ENCODE data around the gene SFTPA1. TPM values are rescaled to one million over a fixed set of nuclear protein-coding genes. Genes with fewer than 3 reads are reported as not detected.

Gene SFTPA1
- total and polyA plus RNA-seq, 2 donors (not counting 1 experiment from before 2014, with no cell fraction given): not detected

GRCh38 chr10:79586933-79587332, 23.8 kb upstream of the SFTPA1 start:
- no peak for ATAC-seq (ENCODE audit: low read depth)
- peaks cover 0 to 4% (median 1%) of the 10 kb centered on the region in 4 experiments for H3K27me3 ChIP-seq (replicated peaks in 1 of 4; ENCODE audit: control extremely low read depth in 1 of 4, control insufficient read depth in 3 of 4, insufficient read depth in 4 of 4, low read length in 3 of 4)
- H3K79me2 ChIP-seq (ENCODE audit: control insufficient read depth, insufficient read depth, low read length): no peaks in the 10 kb centered on the region
- no peak overlapping the region for H3K27ac ChIP-seq (ENCODE audit: low read length in 2 of 2)
- no peak overlapping the region for H2AFZ ChIP-seq (ENCODE audit: insufficient read depth, low read depth, low read length, poor library complexity, severe bottlenecking)
- CTCF ChIA-PET: no interaction called here
- Mint-ChIP-seq H3K4me1 (no peaks in the 10 kb centered on the region), H3K27me3 (peaks cover 39% of the 10 kb centered on the region), H3K9me3 (ENCODE audit: insufficient read depth) (no peaks in the 10 kb centered on the region), H3K4me3 (no peak overlapping the region), H3K27ac (no peak overlapping the region)
- no peaks in the 10 kb centered on the region for H3K4me1 ChIP-seq (ENCODE audit: control insufficient read depth in 2 of 2, insufficient read depth in 2 of 2, low read length in 2 of 2)
- TF ChIP-seq, protein P1, sequence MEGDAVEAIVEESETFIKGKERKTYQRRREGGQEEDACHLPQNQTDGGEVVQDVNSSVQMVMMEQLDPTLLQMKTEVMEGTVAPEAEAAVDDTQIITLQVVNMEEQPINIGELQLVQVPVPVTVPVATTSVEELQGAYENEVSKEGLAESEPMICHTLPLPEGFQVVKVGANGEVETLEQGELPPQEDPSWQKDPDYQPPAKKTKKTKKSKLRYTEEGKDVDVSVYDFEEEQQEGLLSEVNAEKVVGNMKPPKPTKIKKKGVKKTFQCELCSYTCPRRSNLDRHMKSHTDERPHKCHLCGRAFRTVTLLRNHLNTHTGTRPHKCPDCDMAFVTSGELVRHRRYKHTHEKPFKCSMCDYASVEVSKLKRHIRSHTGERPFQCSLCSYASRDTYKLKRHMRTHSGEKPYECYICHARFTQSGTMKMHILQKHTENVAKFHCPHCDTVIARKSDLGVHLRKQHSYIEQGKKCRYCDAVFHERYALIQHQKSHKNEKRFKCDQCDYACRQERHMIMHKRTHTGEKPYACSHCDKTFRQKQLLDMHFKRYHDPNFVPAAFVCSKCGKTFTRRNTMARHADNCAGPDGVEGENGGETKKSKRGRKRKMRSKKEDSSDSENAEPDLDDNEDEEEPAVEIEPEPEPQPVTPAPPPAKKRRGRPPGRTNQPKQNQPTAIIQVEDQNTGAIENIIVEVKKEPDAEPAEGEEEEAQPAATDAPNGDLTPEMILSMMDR (IDR thresholded peaks at IDR 0.05): no peak
- intact Hi-C loops (cut with micrococcal nuclease): no loop called here
- no peak overlapping the region for H3K9ac ChIP-seq (ENCODE audit: low read length)
- no peak for DNase-seq
- H3K9me3 ChIP-seq (ENCODE audit: control extremely low read depth in 1 of 3, control insufficient read depth in 2 of 3, insufficient read depth in 1 of 3, low read length in 2 of 3): no peaks in the 10 kb centered on the region
- 91% methylated on average over 2 of the region's 2 CpGs for WGBS (ENCODE audit: insufficient coverage)
- H4K20me1 ChIP-seq (ENCODE audit: control insufficient read depth, insufficient read depth, low read length, poor library complexity, severe bottlenecking): no peaks in the 10 kb centered on the region
- no peak overlapping the region for H3K4me3 ChIP-seq (ENCODE audit: control extremely low read depth in 1 of 5, extremely low read depth in 1 of 5, insufficient read depth in 1 of 5, low read depth in 2 of 5, low read length in 4 of 5)
- no peaks in the 10 kb centered on the region for H3K36me3 ChIP-seq (replicated peaks in 1 of 2; ENCODE audit: control extremely low read depth in 1 of 2, control insufficient read depth in 1 of 2, extremely low read depth in 1 of 2, insufficient read depth in 2 of 2, low read length in 1 of 2)
- H3K4me2 ChIP-seq (replicated peaks; ENCODE audit: low read depth, low read length, poor library complexity, severe bottlenecking): no peak overlapping the region
- POLR2A ChIA-PET: no interaction called here

GRCh38 chr10:79588800-79589199, 21.9 kb upstream of the SFTPA1 start:
- intact Hi-C loops (cut with micrococcal nuclease): no loop called here
- ChIA-PET POLR2A (no interaction called here), CTCF (no interaction called here)
- ATAC-seq (ENCODE audit: low read depth) (no peak), DNase-seq (no peak)
- H3K4me3 ChIP-seq (ENCODE audit: control extremely low read depth in 1 of 5, extremely low read depth in 1 of 5, insufficient read depth in 1 of 5, low read depth in 2 of 5, low read length in 4 of 5): no peak overlapping the region
- H3K9me3 ChIP-seq (ENCODE audit: control extremely low read depth in 1 of 3, control insufficient read depth in 2 of 3, insufficient read depth in 1 of 3, low read length in 2 of 3): no peaks in the 10 kb centered on the region
- H2AFZ ChIP-seq (ENCODE audit: insufficient read depth, low read depth, low read length, poor library complexity, severe bottlenecking): no peak overlapping the region
- TF ChIP-seq, protein P1 (IDR thresholded peaks at IDR 0.05): no peak
- TF ChIP-seq EZH2 (IDR thresholded peaks at IDR 0.05; ENCODE audit: borderline replicate concordance, insufficient read depth, low read depth, low read length, poor library complexity, severe bottlenecking): no peak
- H3K27ac Mint-ChIP-seq: no peak overlapping the region
- H3K27me3 ChIP-seq (replicated peaks in 1 of 4; ENCODE audit: control extremely low read depth in 1 of 4, control insufficient read depth in 3 of 4, insufficient read depth in 4 of 4, low read length in 3 of 4): peaks cover 0 to 4% (median 1%) of the 10 kb centered on the region in 4 experiments
- no peaks in the 10 kb centered on the region for H3K9me3 Mint-ChIP-seq (ENCODE audit: insufficient read depth)
- peaks cover 39% of the 10 kb centered on the region for H3K27me3 Mint-ChIP-seq
- no peak overlapping the region for H3K27ac ChIP-seq (ENCODE audit: low read length in 2 of 2)
- H3K4me1 Mint-ChIP-seq: no peaks in the 10 kb centered on the region
- no peaks in the 10 kb centered on the region for H4K20me1 ChIP-seq (ENCODE audit: control insufficient read depth, insufficient read depth, low read length, poor library complexity, severe bottlenecking)
- no peak overlapping the region for H3K4me2 ChIP-seq (replicated peaks; ENCODE audit: low read depth, low read length, poor library complexity, severe bottlenecking)
- no peaks in the 10 kb centered on the region for H3K4me1 ChIP-seq (ENCODE audit: control insufficient read depth in 2 of 2, insufficient read depth in 2 of 2, low read length in 2 of 2)
- H3K4me3 Mint-ChIP-seq: no peak overlapping the region
- no peaks in the 10 kb centered on the region for H3K36me3 ChIP-seq (replicated peaks in 1 of 2; ENCODE audit: control extremely low read depth in 1 of 2, control insufficient read depth in 1 of 2, extremely low read depth in 1 of 2, insufficient read depth in 2 of 2, low read length in 1 of 2)
- H3K79me2 ChIP-seq (ENCODE audit: control insufficient read depth, insufficient read depth, low read length): no peaks in the 10 kb centered on the region
- no peak overlapping the region for H3K9ac ChIP-seq (ENCODE audit: low read length)
